Upper lobe of right lung (tissue), 1 donor: ENCODE results near the gene STARD9. TPM values are rescaled to one million over a fixed set of nuclear protein-coding genes. Genes with fewer than 3 reads are reported as not detected.
A peak's percentile ranks its signal among the peaks of the same experiment; 100 is the strongest.

Experiments used
- ATAC-seq: fragments of 200-7000 bp; cut with Tn5 transposase; one replicate; pipeline ENCODE4 v1.9.1; 2020; ENCODE audit warnings: mild to moderate bottlenecking, moderate library complexity
- DNase-seq: peaks from one replicate; pipeline ENCODE4 v3.0.0-alpha.2; 2020
- H3K27ac ChIP-seq: fragments of 200-600 bp; one replicate; pipeline ENCODE4 v1.8.0; 2022
- H3K27me3 ChIP-seq: fragments of 200-600 bp; one replicate; pipeline ENCODE4 v1.8.0; 2022; ENCODE audit warnings: mild to moderate bottlenecking
- H3K36me3 ChIP-seq: fragments of 200-600 bp; one replicate; pipeline ENCODE4 v1.8.0; 2022
- H3K4me1 ChIP-seq: fragments of 200-600 bp; one replicate; pipeline ENCODE4 v1.8.0; 2022
- H3K4me3 ChIP-seq: fragments of 200-600 bp; one replicate; pipeline ENCODE4 v1.8.0; 2022; ENCODE audit warnings: mild to moderate bottlenecking
- H3K9me3 ChIP-seq: fragments of 200-600 bp; one replicate; pipeline ENCODE4 v1.8.0; 2022
- CTCF ChIP-seq: fragments of 200-600 bp; IDR thresholded peaks from one replicate; pipeline ENCODE4 v1.8.0; 2022; ENCODE audit warnings: antibody characterized with exemption
- intact Hi-C: fragments of 100-400 bp; cut with DNase I; formaldehyde crosslinking; loops from one replicate; pipeline ENCODE4 v1.11.0; 2022
- total RNA-seq: library from RNA; stranded (reverse); fragmentation: NEBNext Ultra II Directional; extraction: Animal tissue kit (Norgen Biotek cat#: 25700); gene quantifications from one replicate; pipeline ENCODE4 v1.2.1, GENCODE V29; 2021
- donor health status: DM: no; HTN: yes; CAD: no; lungs with severe emphysema.

Gene STARD9
- total RNA-seq, 1 donor from 2014 or later: 15.4 TPM

DNA sequence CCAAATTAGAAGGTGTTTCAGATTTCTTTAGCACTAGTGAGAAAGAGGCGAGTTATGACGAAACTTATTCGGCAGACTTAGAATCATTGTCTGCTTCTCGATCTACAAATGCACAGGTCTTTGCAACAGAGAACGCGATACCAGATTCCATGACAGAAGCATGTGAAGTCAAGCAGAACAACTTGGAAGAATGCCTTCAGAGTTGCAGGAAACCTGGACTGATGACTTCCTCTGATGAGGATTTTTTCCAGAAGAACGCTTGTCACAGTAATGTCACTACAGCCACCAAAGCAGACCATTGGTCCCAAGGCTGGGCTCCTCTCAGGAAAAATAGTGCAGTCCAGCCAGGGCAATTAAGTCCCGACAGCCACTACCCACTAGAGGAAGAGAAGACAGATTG is 110.9 kb downstream of the STARD9 start:
- no peaks in the 10 kb centered on the region for H3K9me3 ChIP-seq
- DNase-seq (no peak), ATAC-seq (no peak)
- no peak overlapping the region for H3K4me3 ChIP-seq
- no peak overlapping the region for H3K27ac ChIP-seq
- H3K27me3 ChIP-seq: no peaks in the 10 kb centered on the region
- peaks cover 81% of the 10 kb centered on the region for H3K36me3 ChIP-seq
- H3K4me1 ChIP-seq: no peaks in the 10 kb centered on the region
- intact Hi-C loops: no loop called here
- TF ChIP-seq CTCF: no peak

- Histone ChIP-seq H3K4me1 (no peaks in the 10 kb centered on the region), H3K9me3 (no peaks in the 10 kb centered on the region), H3K27me3 (no peaks in the 10 kb centered on the region), H3K36me3 (peaks cover 72% of the 10 kb centered on the region), H3K4me3 (no peak overlapping the region), H3K27ac (no peak overlapping the region)
- DNase-seq: no peak
- TF ChIP-seq CTCF: no peak
- no peak for ATAC-seq
- intact Hi-C loops: no loop called here
Observed at GRCh38 chr15:42687740-42688139, 112.3 kb downstream of the STARD9 start.

GRCh38 chr15:42688301-42688700 is 112.9 kb downstream of the STARD9 start:
- ATAC-seq (no peak), DNase-seq (no peak)
- Histone ChIP-seq H3K4me3 (no peak overlapping the region), H3K4me1 (no peaks in the 10 kb centered on the region), H3K36me3 (peaks cover 66% of the 10 kb centered on the region), H3K9me3 (no peaks in the 10 kb centered on the region), H3K27ac (no peak overlapping the region), H3K27me3 (no peaks in the 10 kb centered on the region)
- intact Hi-C loops: no loop called here
- TF ChIP-seq CTCF: no peak

GRCh38 chr15:42691308-42691707 is 115.9 kb downstream of the STARD9 start:
- Histone ChIP-seq H3K27ac (no peak overlapping the region), H3K27me3 (no peaks in the 10 kb centered on the region), H3K4me3 (no peak overlapping the region), H3K4me1 (no peaks in the 10 kb centered on the region), H3K36me3 (peaks cover 46% of the 10 kb centered on the region), H3K9me3 (no peaks in the 10 kb centered on the region)
- DNase-seq: no peak
- intact Hi-C loops: no loop called here
- no peak for TF ChIP-seq CTCF
- ATAC-seq: no peak

- Histone ChIP-seq H3K4me1 (no peaks in the 10 kb centered on the region), H3K9me3 (no peaks in the 10 kb centered on the region), H3K36me3 (peaks cover 46% of the 10 kb centered on the region), H3K4me3 (no peak overlapping the region), H3K27ac (no peak overlapping the region), H3K27me3 (no peaks in the 10 kb centered on the region)
- no peak for TF ChIP-seq CTCF
- ATAC-seq (no peak), DNase-seq (peak; percentile 35)
- intact Hi-C loops: no loop called here
Observed at GRCh38 chr15:42691770-42692169, 116.4 kb downstream of the STARD9 start.

DNA sequence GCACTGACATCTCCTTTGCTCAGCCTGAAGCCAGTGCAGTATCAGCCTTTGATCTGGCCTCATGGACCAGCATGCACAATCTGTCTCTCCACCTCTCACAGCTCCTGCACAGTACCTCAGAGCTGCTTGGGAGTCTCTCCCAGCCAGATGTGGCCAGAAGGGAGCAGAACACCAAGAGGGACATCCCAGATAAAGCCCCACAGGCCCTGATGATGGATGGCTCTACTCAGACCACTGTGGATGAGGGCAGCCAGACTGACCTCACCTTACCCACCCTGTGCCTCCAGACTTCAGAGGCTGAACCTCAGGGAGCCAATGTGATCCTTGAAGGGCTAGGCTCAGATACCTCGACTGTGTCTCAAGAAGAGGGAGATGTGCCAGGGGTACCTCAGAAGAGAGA is 117.1 kb downstream of the STARD9 start:
- no peak for DNase-seq
- intact Hi-C loops: no loop called here

More for the DNA sequence above, 117.1 kb downstream of the STARD9 start:
- Histone ChIP-seq H3K27me3 (no peaks in the 10 kb centered on the region), H3K27ac (no peak overlapping the region), H3K9me3 (no peaks in the 10 kb centered on the region), H3K4me3 (no peak overlapping the region), H3K36me3 (peaks cover 42% of the 10 kb centered on the region), H3K4me1 (no peaks in the 10 kb centered on the region)
- ATAC-seq: no peak
- TF ChIP-seq CTCF: no peak
